SJSA1 (cell line): ENCODE data around the gene ENKD1. TPM values are rescaled to one million over a fixed set of nuclear protein-coding genes. Genes with fewer than 3 reads are reported as not detected.
"Not testable (repeated sequence)": the region's sequence is repeated elsewhere in the genome, so short reads cannot be mapped to it uniquely, and the experiment has no call there.

Experiments
- DNase-seq, 2 experiments: peaks; one replicate each; pipeline ENCODE4 v3.0.0-alpha.2; 2015 to 2020; ENCODE audit warnings: low spot score in 2 of 2, low read depth in 1 of 2
- H3K27ac ChIP-seq: fragments of 250-450 bp; sonication (Bioruptor Pico); 2 replicates; pipeline ENCODE4 v1.5.1; 2020; ENCODE audit warnings: mild to moderate bottlenecking, moderate library complexity
- H3K27me3 ChIP-seq: fragments of 250-450 bp; sonication (Bioruptor Pico); replicated peaks from 2 replicates; pipeline ENCODE4 v1.5.1; 2020; ENCODE audit warnings: mild to moderate bottlenecking, moderate library complexity
- H3K36me3 ChIP-seq: fragments of 250-450 bp; sonication (Bioruptor Pico); 2 replicates; pipeline ENCODE4 v1.5.1; 2020; ENCODE audit warnings: mild to moderate bottlenecking
- H3K4me1 ChIP-seq: fragments of 250-450 bp; sonication (Bioruptor Pico); replicated peaks from 2 replicates; pipeline ENCODE4 v1.6.1; 2021; ENCODE audit warnings: mild to moderate bottlenecking
- H3K4me3 ChIP-seq: fragments of 250-450 bp; sonication (Bioruptor Pico); 2 replicates; pipeline ENCODE4 v1.5.1; 2020; ENCODE audit warnings: mild to moderate bottlenecking
- H3K9me3 ChIP-seq: fragments of 250-450 bp; sonication (Bioruptor Pico); replicated peaks from 2 replicates; pipeline ENCODE4 v1.5.1; 2020; ENCODE audit warnings: mild to moderate bottlenecking
- total RNA-seq: library from RNA; depleted of rRNA; stranded (reverse); fragments of >200 nt; shearing (Covaris generic); gene quantifications from 2 replicates; pipeline ENCODE4 v1.2.3, GENCODE V29; 2014

Gene ENKD1
- total RNA-seq, 1 experiment from 2014 or later, result 5.1 TPM

GRCh38 chr16:67699265-67699664, 32.7 kb upstream of the ENKD1 start:
- H3K4me3 ChIP-seq, result no peak overlapping the region
- no peak for DNase-seq
- H3K4me1 ChIP-seq, result no peaks in the 10 kb centered on the region
- H3K9me3 ChIP-seq, result peaks cover 12% of the 10 kb centered on the region
- H3K27ac ChIP-seq, result no peak overlapping the region
- H3K36me3 ChIP-seq, result peaks cover 10% of the 10 kb centered on the region; the same call in 1 of the 2 replicates
- H3K27me3 ChIP-seq, result no peaks in the 10 kb centered on the region

GRCh38 chr16:67697422-67698185, 31.1 kb upstream of the ENKD1 start:
- Histone ChIP-seq H3K36me3 (peaks cover 10% of the 10 kb centered on the region; the same call in 1 of the 2 replicates), H3K4me3 (no peak overlapping the region), H3K4me1 (no peaks in the 10 kb centered on the region), H3K27ac (no peak overlapping the region), H3K27me3 (no peaks in the 10 kb centered on the region), H3K9me3 (peaks cover 12% of the 10 kb centered on the region)
- no peak for DNase-seq

GRCh38 chr16:67694611-67695010, 28.1 kb upstream of the ENKD1 start:
- H3K4me1 ChIP-seq, result no peaks in the 10 kb centered on the region
- H3K27ac ChIP-seq, result no peak overlapping the region
- no peak overlapping the region for H3K4me3 ChIP-seq
- peaks cover 10% of the 10 kb centered on the region; the same call in 1 of the 2 replicates for H3K36me3 ChIP-seq
- no peaks in the 10 kb centered on the region for H3K27me3 ChIP-seq
- no peak for DNase-seq
- peaks cover 7% of the 10 kb centered on the region for H3K9me3 ChIP-seq

GRCh38 chr16:67693517-67694285, 27.2 kb upstream of the ENKD1 start:
- DNase-seq, H3K9me3 ChIP-seq, H3K27ac ChIP-seq, H3K36me3 ChIP-seq, H3K27me3 ChIP-seq, H3K4me1 ChIP-seq, H3K4me3 ChIP-seq: not testable (repeated sequence)

GRCh38 chr16:67685388-67686112, 19.0 kb upstream of the ENKD1 start:
- DNase-seq, result no peak
- H3K4me1 ChIP-seq, result no peaks in the 10 kb centered on the region
- no peaks in the 10 kb centered on the region for H3K9me3 ChIP-seq
- H3K27ac ChIP-seq, result no peak overlapping the region
- H3K36me3 ChIP-seq, result peaks cover 6% of the 10 kb centered on the region
- no peaks in the 10 kb centered on the region for H3K27me3 ChIP-seq
- no peak overlapping the region for H3K4me3 ChIP-seq

- H3K4me3 ChIP-seq, result no peak overlapping the region
- peaks cover 6% of the 10 kb centered on the region for H3K36me3 ChIP-seq
- DNase-seq, result no peak
Measured at GRCh38 chr16:67683767-67684166, 17.2 kb upstream of the ENKD1 start.

GRCh38 chr16:67679935-67680897, 13.7 kb upstream of the ENKD1 start:
- H3K4me3 ChIP-seq, result no peak overlapping the region
- no peaks in the 10 kb centered on the region for H3K4me1 ChIP-seq
- no peak overlapping the region for H3K27ac ChIP-seq
- H3K9me3 ChIP-seq, result no peaks in the 10 kb centered on the region
- no peaks in the 10 kb centered on the region for H3K27me3 ChIP-seq
- DNase-seq, result no peak
- peaks cover 6% of the 10 kb centered on the region for H3K36me3 ChIP-seq

More at GRCh38 chr16:67683767-67684166, 17.2 kb upstream of the ENKD1 start:
- no peaks in the 10 kb centered on the region for H3K4me1 ChIP-seq
- no peaks in the 10 kb centered on the region for H3K27me3 ChIP-seq
- H3K9me3 ChIP-seq, result no peaks in the 10 kb centered on the region
- no peak overlapping the region for H3K27ac ChIP-seq

- Histone ChIP-seq H3K4me3 (no peak overlapping the region), H3K4me1 (no peaks in the 10 kb centered on the region), H3K27ac (no peak overlapping the region), H3K9me3 (no peaks in the 10 kb centered on the region), H3K27me3 (no peaks in the 10 kb centered on the region), H3K36me3 (peaks cover 4% of the 10 kb centered on the region)
- no peak for DNase-seq
Measured at GRCh38 chr16:67678354-67679023, 11.9 kb upstream of the ENKD1 start.

- Histone ChIP-seq H3K27ac (no peak overlapping the region), H3K9me3 (no peaks in the 10 kb centered on the region), H3K27me3 (no peaks in the 10 kb centered on the region), H3K4me3 (no peak overlapping the region), H3K4me1 (no peaks in the 10 kb centered on the region), H3K36me3 (no peaks in the 10 kb centered on the region)
- no peak for DNase-seq
Measured at GRCh38 chr16:67677712-67678111, 11.2 kb upstream of the ENKD1 start.

GRCh38 chr16:67676939-67677338, 10.4 kb upstream of the ENKD1 start:
- Histone ChIP-seq H3K27me3 (no peaks in the 10 kb centered on the region), H3K4me3 (no peak overlapping the region), H3K9me3 (no peaks in the 10 kb centered on the region), H3K27ac (no peak overlapping the region), H3K4me1 (no peaks in the 10 kb centered on the region), H3K36me3 (no peaks in the 10 kb centered on the region)
- DNase-seq, result no peak

GRCh38 chr16:67676516-67676915, 10.0 kb upstream of the ENKD1 start:
- H3K4me1 ChIP-seq, result no peaks in the 10 kb centered on the region
- no peaks in the 10 kb centered on the region for H3K27me3 ChIP-seq
- no peak for DNase-seq
- no peaks in the 10 kb centered on the region for H3K9me3 ChIP-seq
- no peak overlapping the region for H3K4me3 ChIP-seq
- H3K27ac ChIP-seq, result no peak overlapping the region
- H3K36me3 ChIP-seq, result no peaks in the 10 kb centered on the region

- Histone ChIP-seq H3K4me1 (no peaks in the 10 kb centered on the region), H3K4me3 (no peak overlapping the region), H3K27me3 (no peaks in the 10 kb centered on the region), H3K9me3 (no peaks in the 10 kb centered on the region), H3K36me3 (no peaks in the 10 kb centered on the region), H3K27ac (no peak overlapping the region)
- DNase-seq, result no peak
Measured at GRCh38 chr16:67675999-67676398, 9.4 kb upstream of the ENKD1 start.

- Histone ChIP-seq H3K9me3 (no peaks in the 10 kb centered on the region), H3K36me3 (no peaks in the 10 kb centered on the region), H3K27me3 (no peaks in the 10 kb centered on the region), H3K4me3 (no peak overlapping the region), H3K27ac (no peak overlapping the region), H3K4me1 (no peaks in the 10 kb centered on the region)
- no peak for DNase-seq
Measured at GRCh38 chr16:67675579-67675935, 9.0 kb upstream of the ENKD1 start.
